ENCODE measurements around the gene MACROD1. TPM values are rescaled to one million over a fixed set of nuclear protein-coding genes. Genes with fewer than 3 reads are reported as not detected.

Gene MACROD1
- total RNA-seq, 1 donor from 2014 or later, result 12.3 TPM

DNA sequence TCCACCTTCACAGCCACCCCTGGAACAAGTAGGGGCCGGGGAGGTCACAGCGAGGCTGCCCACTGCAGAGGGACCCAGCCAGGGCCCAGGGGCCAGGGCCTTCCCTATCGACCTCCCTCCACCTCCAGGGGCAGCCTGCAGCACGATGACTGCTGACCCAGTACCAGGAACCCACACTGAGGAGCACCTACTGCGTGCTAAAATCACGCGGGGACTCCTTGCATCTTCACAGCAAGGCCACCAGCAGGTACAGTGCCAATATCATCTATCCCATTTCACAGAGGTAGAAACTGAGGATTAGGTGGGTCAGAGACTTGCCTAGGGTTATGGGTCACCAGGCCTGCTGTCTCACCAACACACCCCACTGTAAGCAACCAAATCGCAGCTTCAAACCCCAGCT lies 14.6 kb downstream of the MACROD1 start:
- TF ChIP-seq, protein P1, sequence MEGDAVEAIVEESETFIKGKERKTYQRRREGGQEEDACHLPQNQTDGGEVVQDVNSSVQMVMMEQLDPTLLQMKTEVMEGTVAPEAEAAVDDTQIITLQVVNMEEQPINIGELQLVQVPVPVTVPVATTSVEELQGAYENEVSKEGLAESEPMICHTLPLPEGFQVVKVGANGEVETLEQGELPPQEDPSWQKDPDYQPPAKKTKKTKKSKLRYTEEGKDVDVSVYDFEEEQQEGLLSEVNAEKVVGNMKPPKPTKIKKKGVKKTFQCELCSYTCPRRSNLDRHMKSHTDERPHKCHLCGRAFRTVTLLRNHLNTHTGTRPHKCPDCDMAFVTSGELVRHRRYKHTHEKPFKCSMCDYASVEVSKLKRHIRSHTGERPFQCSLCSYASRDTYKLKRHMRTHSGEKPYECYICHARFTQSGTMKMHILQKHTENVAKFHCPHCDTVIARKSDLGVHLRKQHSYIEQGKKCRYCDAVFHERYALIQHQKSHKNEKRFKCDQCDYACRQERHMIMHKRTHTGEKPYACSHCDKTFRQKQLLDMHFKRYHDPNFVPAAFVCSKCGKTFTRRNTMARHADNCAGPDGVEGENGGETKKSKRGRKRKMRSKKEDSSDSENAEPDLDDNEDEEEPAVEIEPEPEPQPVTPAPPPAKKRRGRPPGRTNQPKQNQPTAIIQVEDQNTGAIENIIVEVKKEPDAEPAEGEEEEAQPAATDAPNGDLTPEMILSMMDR (IDR thresholded peaks at IDR 0.05; ENCODE audit: insufficient read depth, low read length, poor library complexity, severe bottlenecking), result no peak
- DNase-seq (ENCODE audit: low read depth), result no peak
- peaks cover 8% of the 10 kb centered on the region for H3K27me3 ChIP-seq (ENCODE audit: control insufficient read depth, insufficient read depth, low read length)
- no peaks in the 10 kb centered on the region for H3K36me3 ChIP-seq (ENCODE audit: control insufficient read depth, insufficient read depth, low read length)
- no peak overlapping the region for H3K4me3 ChIP-seq (ENCODE audit: low read depth, low read length)

DNA sequence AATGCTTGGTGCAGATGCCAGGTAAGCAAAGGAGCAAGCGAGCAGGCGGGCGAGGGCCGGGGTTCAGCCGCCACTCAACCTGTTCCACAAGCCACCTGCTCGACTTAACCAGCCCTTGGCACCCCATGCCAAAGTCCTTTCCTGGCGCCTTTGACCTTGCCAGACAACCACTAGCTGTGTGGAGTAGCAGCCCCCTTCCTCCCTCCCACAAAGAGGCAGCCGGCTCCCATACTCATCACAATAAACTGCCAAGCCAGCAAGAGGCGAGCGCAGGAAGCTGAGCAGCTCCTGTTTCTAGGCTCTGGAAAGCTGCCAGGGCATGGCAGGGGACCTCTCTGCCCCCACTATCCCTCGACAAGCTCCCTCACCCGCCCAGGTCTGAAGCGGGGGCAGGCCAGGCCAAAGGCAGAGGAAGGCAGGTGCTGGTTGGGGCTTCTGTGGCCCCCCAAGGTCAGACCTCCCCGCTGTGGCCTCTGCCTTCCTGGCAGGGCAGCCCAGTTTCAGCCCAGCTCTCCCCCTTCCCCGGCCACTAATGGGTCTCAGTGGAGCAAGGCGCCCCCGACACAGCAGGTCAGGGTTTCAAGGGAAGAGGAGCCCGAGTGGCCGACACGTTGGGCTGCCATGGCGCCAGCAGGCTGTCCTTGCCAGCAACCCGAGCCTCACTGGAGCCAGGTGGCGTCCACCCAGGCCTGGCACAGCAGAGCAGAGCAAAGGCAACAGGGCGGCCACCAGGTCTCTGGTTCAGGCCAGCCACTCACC lies 15.3 kb downstream of the MACROD1 start:
- Histone ChIP-seq H3K4me3 (ENCODE audit: low read depth, low read length) (no peak overlapping the region), H3K27me3 (ENCODE audit: control insufficient read depth, insufficient read depth, low read length) (peaks cover 8% of the 10 kb centered on the region), H3K36me3 (ENCODE audit: control insufficient read depth, insufficient read depth, low read length) (no peaks in the 10 kb centered on the region)
- TF ChIP-seq, protein P1 (IDR thresholded peaks at IDR 0.05; ENCODE audit: insufficient read depth, low read length, poor library complexity, severe bottlenecking), result no peak
- DNase-seq (ENCODE audit: low read depth), result no peak

DNA sequence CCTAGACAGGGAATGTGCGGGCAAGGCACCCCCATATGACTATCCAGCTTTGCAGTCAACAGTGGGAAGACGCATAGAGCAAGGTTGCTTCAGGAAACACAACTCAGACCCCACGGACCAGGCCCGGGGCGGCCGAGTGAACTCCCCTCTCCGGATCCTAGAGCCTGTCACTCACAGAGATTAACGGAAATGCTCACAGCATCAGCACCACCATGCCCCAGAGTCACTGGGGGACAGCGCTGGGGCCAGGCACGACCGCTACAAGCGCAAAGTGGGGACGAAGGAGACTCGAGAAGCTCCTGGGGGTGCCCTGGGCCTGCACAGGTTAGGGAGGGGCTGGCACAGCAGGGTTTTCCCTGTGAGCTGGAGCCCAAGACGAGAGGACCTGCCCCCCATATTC lies 15.9 kb downstream of the MACROD1 start:
- H3K27me3 ChIP-seq (ENCODE audit: control insufficient read depth, insufficient read depth, low read length), result peaks cover 8% of the 10 kb centered on the region
- no peaks in the 10 kb centered on the region for H3K36me3 ChIP-seq (ENCODE audit: control insufficient read depth, insufficient read depth, low read length)
- TF ChIP-seq, protein P1 (IDR thresholded peaks at IDR 0.05; ENCODE audit: insufficient read depth, low read length, poor library complexity, severe bottlenecking), result no peak
- DNase-seq (ENCODE audit: low read depth), result no peak
- H3K4me3 ChIP-seq (ENCODE audit: low read depth, low read length), result no peak overlapping the region

- TF ChIP-seq, protein P1 (IDR thresholded peaks at IDR 0.05; ENCODE audit: insufficient read depth, low read length, poor library complexity, severe bottlenecking), result no peak
- no peaks in the 10 kb centered on the region for H3K36me3 ChIP-seq (ENCODE audit: control insufficient read depth, insufficient read depth, low read length)
- peaks cover 13% of the 10 kb centered on the region for H3K27me3 ChIP-seq (ENCODE audit: control insufficient read depth, insufficient read depth, low read length)
- no peak overlapping the region for H3K4me3 ChIP-seq (ENCODE audit: low read depth, low read length)
- no peak for DNase-seq (ENCODE audit: low read depth)
Measured at GRCh38 chr11:64148917-64149617, 16.8 kb downstream of the MACROD1 start.

DNA sequence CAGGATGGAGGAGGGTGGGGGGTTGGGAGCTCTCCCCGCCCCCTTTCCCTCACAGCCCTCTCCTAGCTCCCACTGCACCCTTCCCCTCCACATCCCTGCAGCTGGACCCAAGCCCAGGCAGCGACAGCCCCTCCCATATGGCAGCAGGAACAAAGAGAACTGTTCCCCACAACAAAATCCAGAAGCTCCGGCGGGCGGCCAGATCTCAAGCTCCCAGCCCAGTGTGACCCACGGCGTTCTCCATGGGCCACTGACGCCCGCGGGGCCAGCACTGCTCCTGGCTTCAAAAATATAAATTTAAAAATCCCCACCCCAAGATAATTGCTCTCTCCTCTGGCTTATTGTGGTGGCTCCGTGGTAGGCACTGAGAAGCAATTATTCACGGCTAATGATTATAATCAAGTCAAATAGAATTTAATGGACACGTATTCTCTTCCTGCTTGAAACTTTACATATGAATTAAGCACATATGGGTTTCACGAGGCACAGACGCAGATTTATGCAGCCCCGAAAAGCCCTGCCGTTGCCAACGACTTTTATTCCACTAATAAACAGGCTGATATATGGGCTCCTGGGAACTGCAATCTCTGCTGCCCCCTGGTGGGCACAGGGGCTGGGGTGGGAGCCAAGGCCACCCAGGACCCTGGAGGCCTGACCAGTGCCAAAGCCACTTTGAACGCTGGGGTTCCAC lies 17.5 kb downstream of the MACROD1 start:
- DNase-seq (ENCODE audit: low read depth), result peak; percentile 12
- Histone ChIP-seq H3K27me3 (ENCODE audit: control insufficient read depth, insufficient read depth, low read length) (peaks cover 12% of the 10 kb centered on the region), H3K36me3 (ENCODE audit: control insufficient read depth, insufficient read depth, low read length) (no peaks in the 10 kb centered on the region), H3K4me3 (ENCODE audit: low read depth, low read length) (no peak overlapping the region)
- TF ChIP-seq, protein P1 (IDR thresholded peaks at IDR 0.05; ENCODE audit: insufficient read depth, low read length, poor library complexity, severe bottlenecking), result peak; percentile 97

Measured in kidney epithelial cell (primary cell).